ENCODE data around the gene SNAPC5. TPM values are rescaled to one million over a fixed set of nuclear protein-coding genes. Genes with fewer than 3 reads are reported as not detected.

The SNAPC5 gene
- total and polyA plus RNA-seq, 2 of the 8 experiments (the other 6 are each of a cell fraction or from before 2014, with no cell fraction given) = 18.7 to 23.1 TPM

- TF ChIP-seq FOSL1 (IDR thresholded peaks at IDR 0.05; ENCODE audit: insufficient read depth, low read depth, low read length) (no peak), SIN3A (conservative IDR thresholded peaks at IDR 0.05 in 1 of 2, IDR thresholded peaks at IDR 0.05 in 1 of 2; ENCODE audit: low read depth in 1 of 2, low read length in 2 of 2) (no peak), RXRA (IDR thresholded peaks at IDR 0.05; ENCODE audit: insufficient read depth, low read depth, low read length) (no peak), NANOG (IDR thresholded peaks at IDR 0.05; ENCODE audit: insufficient read depth, low read depth, low read length, poor library complexity, severe bottlenecking) (no peak), KDM1A (IDR thresholded peaks at IDR 0.05; ENCODE audit: borderline replicate concordance, low read length) (no peak), BCL11A (IDR thresholded peaks at IDR 0.05; ENCODE audit: low read depth in 2 of 2, low read length in 2 of 2) (no peak), POLR2A (IDR thresholded peaks at IDR 0.05; ENCODE audit: control extremely low read depth in 1 of 2, low read depth in 2 of 2, low read length in 2 of 2) (peak in 1 of 2 experiments; percentile 74; a peak in 2 of 3 replicates)
These were observed 1.2 kb upstream of the SNAPC5 start (continued) for GRCh38 chr15:66498501-66499386.
